Measurements from ENCODE around the gene NPAS3. TPM values are rescaled to one million over a fixed set of nuclear protein-coding genes. Genes with fewer than 3 reads are reported as not detected.

The NPAS3 gene
- total and polyA plus RNA-seq, 2 donors (not counting 1 experiment from before 2014, with no cell fraction given), result 0.10 to 0.50 TPM

DNA sequence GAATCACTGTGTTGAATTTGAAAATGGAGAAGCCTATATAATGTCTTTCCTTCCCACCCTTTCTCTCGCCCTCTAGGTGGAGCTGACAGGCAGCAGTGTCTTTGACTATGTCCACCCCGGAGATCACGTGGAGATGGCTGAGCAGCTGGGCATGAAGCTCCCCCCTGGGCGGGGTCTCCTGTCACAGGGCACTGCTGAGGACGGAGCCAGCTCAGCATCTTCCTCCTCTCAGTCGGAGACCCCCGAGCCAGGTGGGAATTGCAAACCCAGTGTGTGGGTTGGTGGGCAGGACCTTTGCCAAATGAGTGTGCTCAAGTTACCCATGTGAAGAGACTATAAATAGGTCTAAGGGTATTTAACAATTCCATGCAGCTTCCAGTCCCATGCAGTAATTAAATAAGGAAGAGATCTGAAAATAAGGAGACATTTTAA lies 737.5 kb downstream of the NPAS3 start:
- Histone ChIP-seq H3K36me3 (ENCODE audit: control insufficient read depth, insufficient read depth, low read length) (no peaks in the 10 kb centered on the region), H3K27ac (ENCODE audit: insufficient read depth, low read length) (no peak overlapping the region), H3K79me2 (ENCODE audit: control insufficient read depth, insufficient read depth, low read length) (no peaks in the 10 kb centered on the region), H3K9me3 (ENCODE audit: control insufficient read depth, insufficient read depth, low read depth, low read length) (no peaks in the 10 kb centered on the region), H3K4me2 (ENCODE audit: extremely low read depth, insufficient read depth, low read length) (no peak overlapping the region), H4K20me1 (ENCODE audit: control insufficient read depth, extremely low read depth, insufficient read depth, low read length) (no peaks in the 10 kb centered on the region), H3K4me1 (ENCODE audit: control insufficient read depth, extremely low read depth, insufficient read depth, low read length) (no peaks in the 10 kb centered on the region), H2AFZ (ENCODE audit: low read length) (no peak overlapping the region), H3K9ac (ENCODE audit: insufficient read depth, low read length) (no peak overlapping the region), H3K27me3 (ENCODE audit: control insufficient read depth, insufficient read depth, low read length) (no peaks in the 10 kb centered on the region), H3K4me3 (replicated peaks in 1 of 4; ENCODE audit: control extremely low read depth in 1 of 4, insufficient read depth in 1 of 4, low read depth in 3 of 4, low read length in 4 of 4) (no peak overlapping the region)
- TF ChIP-seq CTCF (conservative IDR thresholded peaks at IDR 0.05 in 1 of 2, IDR thresholded peaks at IDR 0.05 in 1 of 2; ENCODE audit: low read depth in 1 of 2, low read length in 2 of 2), result peak; percentile 28 to 57
- no peak for TF ChIP-seq EZH2 (IDR thresholded peaks at IDR 0.05; ENCODE audit: low read length, missing control alignments)
- peak; percentile 54 to 70 for DNase-seq (ENCODE audit: low read depth in 2 of 2)

DNA sequence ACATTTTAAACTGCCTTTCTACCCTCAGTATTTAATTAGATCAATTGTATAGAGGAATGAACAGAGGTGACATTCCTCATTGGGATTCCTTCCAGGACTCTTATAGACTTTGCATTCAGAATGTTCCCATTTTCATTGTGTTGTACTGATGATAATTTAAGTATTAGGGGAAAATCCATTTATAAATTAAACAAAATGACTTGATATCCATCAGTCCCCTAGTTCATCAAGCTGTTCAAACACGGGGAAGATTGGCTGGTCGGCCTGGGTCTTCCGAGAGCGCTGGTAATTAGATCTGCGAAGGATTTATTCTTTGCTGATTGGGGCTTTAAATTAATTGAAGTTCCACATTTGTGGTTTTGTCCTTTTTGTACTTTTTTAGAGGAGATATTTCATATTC lies 738.2 kb downstream of the NPAS3 start:
- H3K27ac ChIP-seq (ENCODE audit: insufficient read depth, low read length), result no peak overlapping the region
- H3K4me3 ChIP-seq (replicated peaks in 1 of 4; ENCODE audit: control extremely low read depth in 1 of 4, insufficient read depth in 1 of 4, low read depth in 3 of 4, low read length in 4 of 4), result no peak overlapping the region
- H4K20me1 ChIP-seq (ENCODE audit: control insufficient read depth, extremely low read depth, insufficient read depth, low read length), result no peaks in the 10 kb centered on the region
- no peaks in the 10 kb centered on the region for H3K79me2 ChIP-seq (ENCODE audit: control insufficient read depth, insufficient read depth, low read length)
- no peaks in the 10 kb centered on the region for H3K9me3 ChIP-seq (ENCODE audit: control insufficient read depth, insufficient read depth, low read depth, low read length)
- no peak overlapping the region for H3K9ac ChIP-seq (ENCODE audit: insufficient read depth, low read length)
- no peak for DNase-seq (ENCODE audit: low read depth in 2 of 2)
- no peaks in the 10 kb centered on the region for H3K36me3 ChIP-seq (ENCODE audit: control insufficient read depth, insufficient read depth, low read length)
- no peaks in the 10 kb centered on the region for H3K4me1 ChIP-seq (ENCODE audit: control insufficient read depth, extremely low read depth, insufficient read depth, low read length)
- no peak overlapping the region for H3K4me2 ChIP-seq (ENCODE audit: extremely low read depth, insufficient read depth, low read length)
- no peak overlapping the region for H2AFZ ChIP-seq (ENCODE audit: low read length)
- no peaks in the 10 kb centered on the region for H3K27me3 ChIP-seq (ENCODE audit: control insufficient read depth, insufficient read depth, low read length)
- TF ChIP-seq EZH2 (IDR thresholded peaks at IDR 0.05; ENCODE audit: low read length, missing control alignments), result no peak
- no peak for TF ChIP-seq CTCF (conservative IDR thresholded peaks at IDR 0.05 in 1 of 2, IDR thresholded peaks at IDR 0.05 in 1 of 2; ENCODE audit: low read depth in 1 of 2, low read length in 2 of 2)

GRCh38 chr14:33678005-33678404 lies 739.3 kb downstream of the NPAS3 start:
- Histone ChIP-seq H4K20me1 (ENCODE audit: control insufficient read depth, extremely low read depth, insufficient read depth, low read length) (no peaks in the 10 kb centered on the region), H3K4me1 (ENCODE audit: control insufficient read depth, extremely low read depth, insufficient read depth, low read length) (peaks cover 2% of the 10 kb centered on the region)

More at GRCh38 chr14:33678005-33678404, 739.3 kb downstream of the NPAS3 start:
- H3K4me2 ChIP-seq (ENCODE audit: extremely low read depth, insufficient read depth, low read length), result no peak overlapping the region
- no peaks in the 10 kb centered on the region for H3K79me2 ChIP-seq (ENCODE audit: control insufficient read depth, insufficient read depth, low read length)
- H3K4me3 ChIP-seq (replicated peaks in 1 of 4; ENCODE audit: control extremely low read depth in 1 of 4, insufficient read depth in 1 of 4, low read depth in 3 of 4, low read length in 4 of 4), result no peak overlapping the region
- no peak for DNase-seq (ENCODE audit: low read depth in 2 of 2)
- no peaks in the 10 kb centered on the region for H3K36me3 ChIP-seq (ENCODE audit: control insufficient read depth, insufficient read depth, low read length)
- H3K9ac ChIP-seq (ENCODE audit: insufficient read depth, low read length), result no peak overlapping the region
- no peak overlapping the region for H2AFZ ChIP-seq (ENCODE audit: low read length)
- H3K27me3 ChIP-seq (ENCODE audit: control insufficient read depth, insufficient read depth, low read length), result no peaks in the 10 kb centered on the region
- no peak overlapping the region for H3K27ac ChIP-seq (ENCODE audit: insufficient read depth, low read length)
- no peak for TF ChIP-seq EZH2 (IDR thresholded peaks at IDR 0.05; ENCODE audit: low read length, missing control alignments)
- no peak for TF ChIP-seq CTCF (conservative IDR thresholded peaks at IDR 0.05 in 1 of 2, IDR thresholded peaks at IDR 0.05 in 1 of 2; ENCODE audit: low read depth in 1 of 2, low read length in 2 of 2)
- no peaks in the 10 kb centered on the region for H3K9me3 ChIP-seq (ENCODE audit: control insufficient read depth, insufficient read depth, low read depth, low read length)
